Measurements from ENCODE around the gene NARS2.

The NARS2 gene

GRCh38 chr11:78476066-78476465 is 98.6 kb downstream of the NARS2 start:
- Histone ChIP-seq H3K27me3 (replicated peaks; ENCODE audit: insufficient read depth, low read length) (no peaks in the 10 kb centered on the region), H3K27ac (ENCODE audit: low read length) (no peak overlapping the region), H3K9me2 (replicated peaks; ENCODE audit: insufficient read depth, low read length) (no peaks in the 10 kb centered on the region), H3K36me3 (replicated peaks; ENCODE audit: insufficient read depth, low read length) (no peaks in the 10 kb centered on the region), H3K4me3 (ENCODE audit: low read length) (no peak overlapping the region), H4K20me1 (ENCODE audit: insufficient read depth, low read length) (no peaks in the 10 kb centered on the region), H3K9ac (ENCODE audit: low read length) (no peak overlapping the region), H3F3A (ENCODE audit: insufficient read depth, low read length) (no peaks in the 10 kb centered on the region), H3K79me2 (ENCODE audit: low read length) (no peaks in the 10 kb centered on the region), H2AFZ (ENCODE audit: low read length) (no peak overlapping the region), H3K9me3 (replicated peaks; ENCODE audit: insufficient read depth, low read length) (no peaks in the 10 kb centered on the region), H3K4me1 (ENCODE audit: low read length) (no peaks in the 10 kb centered on the region), H3K4me2 (ENCODE audit: low read depth, low read length) (no peak overlapping the region)
- TF ChIP-seq EZH2phosphoT487 (IDR thresholded peaks at IDR 0.05; ENCODE audit: low read length) (no peak), EZH2 (optimal IDR thresholded peaks at IDR 0.05; ENCODE audit: low read depth, low read length) (no peak)
- TF ChIP-seq, protein P1, sequence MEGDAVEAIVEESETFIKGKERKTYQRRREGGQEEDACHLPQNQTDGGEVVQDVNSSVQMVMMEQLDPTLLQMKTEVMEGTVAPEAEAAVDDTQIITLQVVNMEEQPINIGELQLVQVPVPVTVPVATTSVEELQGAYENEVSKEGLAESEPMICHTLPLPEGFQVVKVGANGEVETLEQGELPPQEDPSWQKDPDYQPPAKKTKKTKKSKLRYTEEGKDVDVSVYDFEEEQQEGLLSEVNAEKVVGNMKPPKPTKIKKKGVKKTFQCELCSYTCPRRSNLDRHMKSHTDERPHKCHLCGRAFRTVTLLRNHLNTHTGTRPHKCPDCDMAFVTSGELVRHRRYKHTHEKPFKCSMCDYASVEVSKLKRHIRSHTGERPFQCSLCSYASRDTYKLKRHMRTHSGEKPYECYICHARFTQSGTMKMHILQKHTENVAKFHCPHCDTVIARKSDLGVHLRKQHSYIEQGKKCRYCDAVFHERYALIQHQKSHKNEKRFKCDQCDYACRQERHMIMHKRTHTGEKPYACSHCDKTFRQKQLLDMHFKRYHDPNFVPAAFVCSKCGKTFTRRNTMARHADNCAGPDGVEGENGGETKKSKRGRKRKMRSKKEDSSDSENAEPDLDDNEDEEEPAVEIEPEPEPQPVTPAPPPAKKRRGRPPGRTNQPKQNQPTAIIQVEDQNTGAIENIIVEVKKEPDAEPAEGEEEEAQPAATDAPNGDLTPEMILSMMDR (IDR thresholded peaks at IDR 0.05; ENCODE audit: low read length): no peak
- DNase-seq: no peak

DNA sequence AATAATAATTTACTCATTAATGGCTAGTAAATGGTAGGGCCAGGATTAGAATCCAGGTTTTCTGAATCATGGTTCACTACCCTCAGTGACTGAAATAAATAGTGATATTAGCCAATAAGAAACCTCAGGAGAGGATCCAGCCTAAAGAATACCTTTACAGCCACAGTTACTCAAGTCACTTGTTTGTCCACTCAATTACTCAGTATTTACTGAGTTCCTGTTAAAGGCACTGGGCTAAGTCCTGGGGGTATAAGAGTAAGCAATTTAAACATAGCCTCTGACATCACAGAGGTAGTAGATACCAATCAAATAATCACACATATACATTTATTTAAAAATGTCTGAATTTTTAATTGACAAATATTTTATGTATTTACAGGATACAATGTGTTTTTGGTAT is 100.2 kb downstream of the NARS2 start:
- H4K20me1 ChIP-seq (ENCODE audit: insufficient read depth, low read length): no peaks in the 10 kb centered on the region
- no peak overlapping the region for H3K27ac ChIP-seq (ENCODE audit: low read length)
- TF ChIP-seq EZH2 (optimal IDR thresholded peaks at IDR 0.05; ENCODE audit: low read depth, low read length): no peak
- TF ChIP-seq, protein P1 (IDR thresholded peaks at IDR 0.05; ENCODE audit: low read length): no peak
- no peak for TF ChIP-seq EZH2phosphoT487 (IDR thresholded peaks at IDR 0.05; ENCODE audit: low read length)
- no peaks in the 10 kb centered on the region for H3K79me2 ChIP-seq (ENCODE audit: low read length)
- no peaks in the 10 kb centered on the region for H3K36me3 ChIP-seq (replicated peaks; ENCODE audit: insufficient read depth, low read length)
- H3K9ac ChIP-seq (ENCODE audit: low read length): no peak overlapping the region
- no peaks in the 10 kb centered on the region for H3K9me2 ChIP-seq (replicated peaks; ENCODE audit: insufficient read depth, low read length)
- no peak for DNase-seq
- H3K27me3 ChIP-seq (replicated peaks; ENCODE audit: insufficient read depth, low read length): no peaks in the 10 kb centered on the region
- no peak overlapping the region for H3K4me3 ChIP-seq (ENCODE audit: low read length)
- H3F3A ChIP-seq (ENCODE audit: insufficient read depth, low read length): no peaks in the 10 kb centered on the region
- H2AFZ ChIP-seq (ENCODE audit: low read length): no peak overlapping the region
- no peaks in the 10 kb centered on the region for H3K4me1 ChIP-seq (ENCODE audit: low read length)
- H3K4me2 ChIP-seq (ENCODE audit: low read depth, low read length): no peak overlapping the region
- H3K9me3 ChIP-seq (replicated peaks; ENCODE audit: insufficient read depth, low read length): no peaks in the 10 kb centered on the region

- no peaks in the 10 kb centered on the region for H3K79me2 ChIP-seq (ENCODE audit: low read length)
- H3K9ac ChIP-seq (ENCODE audit: low read length): no peak overlapping the region
- H3F3A ChIP-seq (ENCODE audit: insufficient read depth, low read length): no peaks in the 10 kb centered on the region
- no peak overlapping the region for H2AFZ ChIP-seq (ENCODE audit: low read length)
- no peak overlapping the region for H3K27ac ChIP-seq (ENCODE audit: low read length)
- no peaks in the 10 kb centered on the region for H3K9me2 ChIP-seq (replicated peaks; ENCODE audit: insufficient read depth, low read length)
- no peak for TF ChIP-seq EZH2phosphoT487 (IDR thresholded peaks at IDR 0.05; ENCODE audit: low read length)
- TF ChIP-seq, protein P1 (IDR thresholded peaks at IDR 0.05; ENCODE audit: low read length): no peak
- no peak for TF ChIP-seq EZH2 (optimal IDR thresholded peaks at IDR 0.05; ENCODE audit: low read depth, low read length)
- no peak for DNase-seq
- no peaks in the 10 kb centered on the region for H3K36me3 ChIP-seq (replicated peaks; ENCODE audit: insufficient read depth, low read length)
- H4K20me1 ChIP-seq (ENCODE audit: insufficient read depth, low read length): no peaks in the 10 kb centered on the region
- H3K4me1 ChIP-seq (ENCODE audit: low read length): no peaks in the 10 kb centered on the region
- no peak overlapping the region for H3K4me3 ChIP-seq (ENCODE audit: low read length)
- H3K9me3 ChIP-seq (replicated peaks; ENCODE audit: insufficient read depth, low read length): no peaks in the 10 kb centered on the region
- H3K27me3 ChIP-seq (replicated peaks; ENCODE audit: insufficient read depth, low read length): no peaks in the 10 kb centered on the region
- no peak overlapping the region for H3K4me2 ChIP-seq (ENCODE audit: low read depth, low read length)
Observed at GRCh38 chr11:78472905-78473304, 101.8 kb downstream of the NARS2 start.
